Transverse colon (tissue), 4 donors: ENCODE results near the gene GSAP. TPM values are rescaled to one million over a fixed set of nuclear protein-coding genes. Genes with fewer than 3 reads are reported as not detected.
A peak's percentile ranks its signal among the peaks of the same experiment; 100 is the strongest.

Experiments used
- DNase-seq: peaks from one replicate; pipeline ENCODE4 v3.0.0-alpha.2; 2019
- H3K27ac ChIP-seq, 4 donors: fragments of 200-600 bp; sonication (generic); 2 replicates each; pipeline ENCODE4 v1.5.1; 2016 to 2018; ENCODE audit warnings: inconsistent platforms in 4 of 4
- H3K27me3 ChIP-seq: fragments of 200-600 bp; sonication (generic); 2 replicates; pipeline ENCODE4 v1.5.1; 2017; ENCODE audit warnings: inconsistent platforms
- H3K36me3 ChIP-seq, 4 donors: fragments of 200-600 bp; sonication (generic); 2 replicates each; pipeline ENCODE4 v1.5.1; 2017 to 2019; ENCODE audit warnings: inconsistent platforms in 4 of 4
- H3K4me1 ChIP-seq, 4 donors: fragments of 200-600 bp; sonication (generic); 2 replicates each; pipeline ENCODE4 v1.5.1; 2017 to 2020; ENCODE audit warnings: inconsistent platforms in 4 of 4
- H3K4me3 ChIP-seq, 4 donors: fragments of 200-600 bp; sonication (generic); 1 replicate in 1 of 4; 2 replicates in 3 of 4; pipeline versions ENCODE4 v1.5.1 to v1.6.1; 2017 to 2019; ENCODE audit warnings: inconsistent platforms in 4 of 4
- H3K9me3 ChIP-seq, 2 donors: fragments of 200-600 bp; sonication (generic); 2 replicates each; pipeline ENCODE4 v1.5.1; 2017 to 2019; ENCODE audit warnings: inconsistent platforms in 2 of 2
- CTCF ChIP-seq, 5 experiments: fragments of 200-600 bp in 3 of 5; fragments of 450-650 bp in 2 of 5; sonication (generic) in 3 of 5; IDR thresholded peaks; 1 replicate in 2 of 5; 2 replicates in 3 of 5; pipeline ENCODE4 v1.5.1; 2016 to 2017; ENCODE audit warnings: antibody characterized with exemption in 5 of 5, inconsistent platforms in 3 of 5, mild to moderate bottlenecking in 2 of 5, moderate library complexity in 1 of 5
- EP300 ChIP-seq: sonication (generic); formaldehyde crosslinking; IDR thresholded peaks from one replicate; pipeline ENCODE4 v1.6.1; 2017; ENCODE audit warnings: antibody characterized with exemption, low read depth
- POLR2A ChIP-seq: fragments of 450-650 bp; IDR thresholded peaks from one replicate; pipeline ENCODE4 v1.6.1; 2016; ENCODE audit warnings: antibody characterized with exemption, mild to moderate bottlenecking, moderate library complexity
- POLR2AphosphoS5 ChIP-seq, 3 donors: sonication (generic); formaldehyde crosslinking; IDR thresholded peaks; one replicate each; pipeline ENCODE4 v1.6.1; 2016; ENCODE audit warnings: antibody characterized with exemption in 3 of 3
- WGBS, 2 donors: methylation state at CpG; one replicate each; pipeline ENCODE4 v1.1.5; 2018; ENCODE audit warnings: low coverage in 1 of 2; 5-methylcytosine and 5-hydroxymethylcytosine counted together
- in situ Hi-C, 4 donors: fragments of 200-750 bp; cut with MboI; loops; one replicate each; pipeline versions ENCODE4 v1.15.0 to v1.15.1; 2017; ENCODE audit warnings: low sequenced_read_pairs in 3 of 4, low pct_ligation_motif_present in 1 of 4, low pct_unique_long_range_greater_than_20kb in 1 of 4
- intact Hi-C: fragments of 100-400 bp; cut with DNase I; formaldehyde crosslinking; loops from one replicate; pipeline ENCODE4 v1.15.1; 2023; ENCODE audit warnings: low total_unique reads
- total RNA-seq, 4 donors: library from RNA; depleted of rRNA; stranded (reverse); fragments of >200 nt; gene quantifications; one replicate each; pipeline ENCODE4 v1.1.0, GENCODE V29; 2016

The GSAP gene
- total RNA-seq, 4 donors from 2014 or later, result 5.0 to 25.2 (median 15.5) TPM

- intact Hi-C loops (no loop called here), in situ Hi-C loops (no loop called here)
- H3K27ac ChIP-seq, result peak overlapping the region; percentile 44 to 73 (median 64)
Measured at GRCh38 chr7:77328669-77329068, 87.5 kb downstream of the GSAP start.

GRCh38 chr7:77327932-77328628, 88.1 kb downstream of the GSAP start:
- no peak overlapping the region for H3K4me3 ChIP-seq
- WGBS, 2 donors, result 63% methylated on average over 6 of the region's 6 CpGs; no CpG with 5 or more reads in 1 of the 2 donors
- no peaks in the 10 kb centered on the region for H3K27me3 ChIP-seq
- no peaks in the 10 kb centered on the region for H3K9me3 ChIP-seq
- DNase-seq, result no peak
- no peak for TF ChIP-seq POLR2AphosphoS5 (IDR thresholded peaks at IDR 0.05)
- TF ChIP-seq EP300, result no peak
- no peak for TF ChIP-seq CTCF (IDR thresholded peaks at IDR 0.05)
- no peak for TF ChIP-seq POLR2A
- H3K27ac ChIP-seq, result peak overlapping the region; percentile 44 to 73 (median 64)
- peaks cover 12 to 47% (median 24%) of the 10 kb centered on the region in 4 donors for H3K4me1 ChIP-seq
- no peaks in the 10 kb centered on the region for H3K36me3 ChIP-seq
- intact Hi-C loops (no loop called here), in situ Hi-C loops (no loop called here)

More at GRCh38 chr7:77328669-77329068, 87.5 kb downstream of the GSAP start:
- no peaks in the 10 kb centered on the region for H3K27me3 ChIP-seq
- no peaks in the 10 kb centered on the region for H3K36me3 ChIP-seq
- peaks cover 12 to 47% (median 24%) of the 10 kb centered on the region in 4 donors for H3K4me1 ChIP-seq
- H3K9me3 ChIP-seq, result no peaks in the 10 kb centered on the region
- no peak overlapping the region for H3K4me3 ChIP-seq
- no peak for DNase-seq
- TF ChIP-seq POLR2A (no peak), CTCF (IDR thresholded peaks at IDR 0.05) (no peak), EP300 (no peak), POLR2AphosphoS5 (IDR thresholded peaks at IDR 0.05) (no peak)
- 34 to 44% methylated on average over 1 of the region's 1 CpG for WGBS, 2 donors

GRCh38 chr7:77327067-77327931, 88.8 kb downstream of the GSAP start:
- peak; percentile 23 for DNase-seq
- peak overlapping the region; percentile 47 to 73 (median 64) for H3K27ac ChIP-seq
- TF ChIP-seq POLR2AphosphoS5 (IDR thresholded peaks at IDR 0.05) (peak in 1 of 3 donors; percentile 59), CTCF (IDR thresholded peaks at IDR 0.05) (no peak)
- WGBS, 2 donors, result 52 to 76% methylated on average over 4 to 12 of the region's 12 CpGs
- no peaks in the 10 kb centered on the region for H3K36me3 ChIP-seq
- no peaks in the 10 kb centered on the region for H3K27me3 ChIP-seq
- no peaks in the 10 kb centered on the region for H3K9me3 ChIP-seq
- H3K4me1 ChIP-seq, result peaks cover 12 to 47% (median 24%) of the 10 kb centered on the region in 4 donors
- intact Hi-C loops (no loop called here), in situ Hi-C loops (no loop called here)
- no peak overlapping the region for H3K4me3 ChIP-seq

- intact Hi-C loops, result no loop called here
- no peak for TF ChIP-seq EP300
- no peak for TF ChIP-seq CTCF (IDR thresholded peaks at IDR 0.05)
- no peak for TF ChIP-seq POLR2A
- no peak for TF ChIP-seq POLR2AphosphoS5 (IDR thresholded peaks at IDR 0.05)
- DNase-seq, result no peak
Measured at GRCh38 chr7:77326131-77326530, 90.0 kb downstream of the GSAP start.

More at GRCh38 chr7:77326131-77326530, 90.0 kb downstream of the GSAP start:
- Histone ChIP-seq H3K4me3 (no peak overlapping the region), H3K27ac (peak overlapping the region; percentile 47 to 73 (median 64)), H3K27me3 (no peaks in the 10 kb centered on the region), H3K36me3 (no peaks in the 10 kb centered on the region), H3K9me3 (no peaks in the 10 kb centered on the region), H3K4me1 (peaks cover 12 to 36% (median 24%) of the 10 kb centered on the region in 4 donors)
- in situ Hi-C loops, result no loop called here
- 82 to 88% methylated on average over 1 to 3 of the region's 3 CpGs for WGBS, 2 donors
